ENCODE results near the gene DYNC2I2.
A peak's percentile ranks its signal among the peaks of the same experiment; 100 is the strongest.

The DYNC2I2 gene

DNA sequence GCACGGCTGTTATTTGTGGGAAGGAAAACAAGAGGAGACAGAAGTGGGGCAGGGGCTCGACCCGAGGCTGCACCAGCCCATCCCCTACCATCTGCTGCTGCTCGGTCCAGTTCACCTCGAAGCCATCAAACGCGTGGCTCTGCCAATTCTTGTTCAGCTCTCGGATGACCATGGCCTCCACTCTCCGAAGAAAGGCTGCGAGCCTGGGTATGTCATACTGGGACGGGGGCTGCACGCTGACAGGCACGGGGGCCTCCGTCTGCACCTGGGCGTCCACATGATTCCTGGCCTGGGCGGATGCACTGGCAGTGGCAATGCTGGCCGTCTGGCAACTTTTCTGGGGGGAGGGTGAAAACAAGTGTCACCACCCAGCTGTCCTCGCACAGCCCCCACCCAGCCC lies 16.0 kb downstream of the DYNC2I2 start:
- in situ Hi-C loops (cut with MboI; ENCODE audit: low pct_unique_long_range_greater_than_20kb, low sequenced_read_pairs): no loop called here
- no peak for DNase-seq

DNA sequence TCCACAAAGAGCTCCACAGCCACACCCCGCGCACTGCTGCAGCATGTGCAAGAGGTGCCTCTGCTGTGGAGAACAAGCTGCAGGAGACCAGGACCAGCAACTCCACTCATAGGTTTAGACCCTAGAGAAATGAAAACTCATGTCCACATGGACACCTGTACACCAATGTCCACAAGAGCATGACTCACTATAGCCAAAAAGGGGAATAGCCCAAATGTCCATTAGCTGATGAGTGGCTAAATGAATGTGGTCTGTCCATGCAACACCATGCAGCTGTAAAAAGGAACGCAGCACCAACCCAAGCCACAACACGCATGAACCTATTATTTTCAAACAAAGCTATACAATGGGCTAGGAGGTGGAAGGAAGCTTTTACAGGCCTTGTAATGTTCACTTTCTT lies 18.1 kb downstream of the DYNC2I2 start:
- no peak for DNase-seq
- in situ Hi-C loops (cut with MboI; ENCODE audit: low pct_unique_long_range_greater_than_20kb, low sequenced_read_pairs): no loop called here

DNA sequence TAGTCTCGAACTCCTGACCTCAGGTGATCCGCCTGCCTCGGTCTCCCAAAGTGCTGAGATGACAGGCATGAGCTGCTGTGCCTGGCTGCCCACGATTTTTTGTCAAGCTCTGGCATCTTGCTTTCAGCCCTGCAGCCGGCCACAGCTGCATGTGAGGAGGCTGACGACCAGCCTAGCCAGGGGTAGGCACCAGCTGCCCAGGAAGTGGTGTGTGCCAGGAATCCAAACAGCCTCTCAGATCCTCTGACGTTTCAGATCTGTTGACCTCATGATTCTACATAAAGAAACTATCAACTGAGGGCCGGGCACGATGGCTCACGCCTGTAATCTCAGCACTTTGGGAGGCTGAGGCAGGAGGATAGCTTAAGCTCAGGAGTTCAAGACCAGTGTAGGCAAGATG lies 19.0 kb downstream of the DYNC2I2 start:
- no peak for DNase-seq
- in situ Hi-C loops (cut with MboI; ENCODE audit: low pct_unique_long_range_greater_than_20kb, low sequenced_read_pairs): no loop called here

DNA sequence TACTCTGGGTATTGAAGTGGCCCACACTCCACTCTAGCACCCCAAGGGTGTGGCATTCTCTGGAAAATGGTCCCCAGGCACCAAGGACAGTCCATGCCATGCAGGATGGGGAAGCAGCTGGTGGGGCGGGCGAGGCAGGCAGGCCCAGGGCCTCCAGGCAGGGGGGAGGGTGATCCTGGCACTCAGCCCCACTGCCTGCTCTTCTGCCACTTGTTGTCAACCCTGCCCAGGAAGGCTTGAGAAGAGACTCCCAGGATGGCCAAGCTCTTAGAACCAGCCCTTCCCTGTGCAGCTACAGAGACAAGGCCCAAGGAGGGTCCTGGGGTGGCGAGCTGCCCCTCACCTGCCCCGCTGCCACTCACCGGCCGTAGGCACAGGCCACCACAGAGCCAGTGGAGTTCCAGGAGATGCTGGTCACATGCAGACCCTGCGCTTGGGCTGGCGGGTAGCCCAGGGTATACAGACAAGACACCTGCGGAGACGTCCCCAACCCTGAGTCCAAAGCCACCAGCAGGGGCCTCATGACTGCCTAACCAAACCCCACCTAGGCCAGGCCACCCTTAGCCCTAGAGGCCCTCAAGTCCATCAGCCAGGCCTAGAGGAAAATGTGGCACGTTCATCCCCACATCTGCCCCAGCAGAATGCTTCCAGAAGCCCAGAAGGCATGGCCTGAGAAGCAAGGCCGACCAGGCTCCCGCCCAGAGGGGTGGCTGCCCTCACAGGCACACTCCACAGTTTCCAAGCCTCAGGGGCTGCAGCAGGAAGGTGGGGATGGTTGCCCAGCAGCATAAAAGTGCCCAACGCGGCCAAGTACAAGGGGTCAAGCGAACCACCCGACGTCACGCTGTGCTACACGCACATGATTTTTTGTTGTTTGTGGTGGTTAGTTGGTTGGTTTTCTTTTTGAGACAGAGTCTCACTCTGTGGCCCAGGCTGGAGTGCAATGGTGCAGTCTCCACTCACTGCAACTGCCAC lies 19.8 kb downstream of the DYNC2I2 start:
- in situ Hi-C loops (cut with MboI; ENCODE audit: low pct_unique_long_range_greater_than_20kb, low sequenced_read_pairs): no loop called here
- DNase-seq: no peak

DNA sequence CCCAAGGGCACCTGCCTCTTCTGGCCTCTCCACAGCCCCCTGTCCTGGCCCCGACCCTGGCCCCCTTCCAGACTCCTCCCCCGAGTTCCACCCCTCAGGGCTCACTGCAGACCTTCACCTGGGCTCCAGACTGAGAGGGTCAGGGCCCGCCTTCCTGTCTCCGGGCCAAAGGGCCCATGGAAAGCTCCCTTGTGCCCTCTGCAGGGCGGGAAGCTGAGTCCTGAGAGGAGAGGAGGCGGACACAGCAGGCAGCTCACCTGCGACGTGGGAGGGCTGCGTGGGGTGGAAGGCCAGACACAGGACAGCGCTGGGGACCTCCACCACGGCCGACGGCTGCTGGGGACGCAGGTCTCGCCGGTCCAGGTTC lies 20.6 kb downstream of the DYNC2I2 start:
- in situ Hi-C loops (cut with MboI; ENCODE audit: low pct_unique_long_range_greater_than_20kb, low sequenced_read_pairs): no loop called here
- no peak for DNase-seq

DNA sequence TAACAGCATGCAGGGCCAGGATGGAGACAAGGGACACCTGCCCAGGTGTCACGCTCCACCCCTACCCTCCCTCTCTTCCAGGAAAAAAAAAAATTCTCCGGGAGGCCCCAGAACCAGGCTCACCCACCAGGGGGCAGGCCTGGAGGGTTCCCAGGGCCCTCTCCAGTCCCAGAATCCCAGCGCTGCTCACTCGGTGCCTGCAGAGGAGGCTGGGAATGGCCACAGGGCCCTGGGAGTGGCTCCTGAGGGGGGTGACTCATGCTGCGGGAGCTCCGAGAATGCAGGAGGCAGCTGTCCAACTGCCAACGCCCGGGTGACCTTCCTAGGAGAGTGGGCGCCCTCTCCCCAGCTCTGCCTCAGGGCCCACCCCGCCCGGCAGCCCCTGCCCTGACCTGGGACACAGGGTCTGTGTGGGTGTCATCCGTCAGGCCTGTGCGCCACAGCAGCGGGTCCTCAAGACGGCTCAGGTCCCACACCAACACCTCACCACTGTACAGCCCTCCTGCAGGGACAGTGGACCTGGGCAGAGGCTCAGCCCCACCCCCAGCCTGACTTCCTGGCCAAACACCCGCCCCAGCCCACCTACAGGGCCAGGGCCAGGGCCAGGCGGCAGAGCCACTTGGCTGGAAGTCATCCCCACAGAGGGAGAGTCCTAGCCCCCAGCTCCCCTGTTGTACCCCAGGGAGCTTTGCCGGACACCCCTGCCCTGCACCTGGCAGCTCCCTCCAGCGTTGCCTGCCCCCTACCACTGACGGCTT lies 21.2 kb downstream of the DYNC2I2 start:
- in situ Hi-C loops (cut with MboI; ENCODE audit: low pct_unique_long_range_greater_than_20kb, low sequenced_read_pairs): no loop called here
- peak; percentile 23 for DNase-seq

DNA sequence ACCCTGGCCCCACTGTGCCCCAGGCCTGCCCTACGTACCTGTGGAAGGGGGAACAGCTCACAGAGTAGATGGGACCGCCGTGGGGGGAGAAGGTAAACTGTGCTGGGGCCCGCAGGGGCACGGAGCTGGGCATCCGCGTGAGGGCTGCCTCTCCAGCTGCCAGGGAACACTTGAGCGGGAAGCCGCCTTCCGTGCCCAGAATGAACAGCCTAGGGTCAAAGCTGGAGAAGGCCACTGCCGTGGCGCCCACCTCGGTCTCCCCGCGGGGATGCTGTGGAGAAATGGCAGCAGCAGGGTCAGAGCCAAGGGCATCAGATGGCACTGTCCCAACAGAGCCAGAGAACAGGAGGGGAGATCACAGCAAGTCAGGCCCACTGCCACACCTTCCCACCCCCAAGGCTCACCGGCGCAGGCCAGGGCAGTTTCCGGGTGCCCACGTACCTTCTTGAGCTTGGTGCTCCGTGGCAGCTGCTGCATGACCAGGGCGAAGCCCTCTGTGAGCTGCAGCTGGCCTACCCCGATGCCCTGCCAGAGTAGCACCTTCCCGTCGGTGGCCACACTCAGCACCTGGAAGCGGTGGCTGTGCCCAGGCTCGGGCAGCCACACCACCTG lies 21.9 kb downstream of the DYNC2I2 start:
- DNase-seq: no peak

DNA sequence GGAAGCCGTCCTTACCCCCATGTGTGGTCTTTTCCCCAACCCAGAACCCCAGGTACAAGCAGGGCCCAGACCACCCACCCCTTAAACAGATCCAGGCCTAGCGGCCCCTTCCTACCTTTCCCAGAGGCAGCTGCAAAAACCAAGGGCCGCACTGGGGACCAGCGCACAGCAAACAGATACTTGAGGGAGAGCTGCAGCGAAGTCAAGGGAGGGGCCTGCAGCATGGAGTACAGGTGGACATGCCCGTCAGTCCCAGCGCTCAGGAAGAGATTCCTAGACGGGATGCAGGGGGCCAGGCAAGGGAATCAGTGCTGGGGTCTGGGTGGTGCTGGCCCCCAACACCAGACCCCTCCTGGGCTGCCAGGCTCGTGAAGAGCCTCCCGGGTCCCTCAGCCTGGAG lies 22.5 kb downstream of the DYNC2I2 start:
- DNase-seq: no peak
- in situ Hi-C loops (cut with MboI; ENCODE audit: low pct_unique_long_range_greater_than_20kb, low sequenced_read_pairs): no loop called here

More for the DNA sequence above, 21.9 kb downstream of the DYNC2I2 start:
- in situ Hi-C loops (cut with MboI; ENCODE audit: low pct_unique_long_range_greater_than_20kb, low sequenced_read_pairs): no loop called here

DNA sequence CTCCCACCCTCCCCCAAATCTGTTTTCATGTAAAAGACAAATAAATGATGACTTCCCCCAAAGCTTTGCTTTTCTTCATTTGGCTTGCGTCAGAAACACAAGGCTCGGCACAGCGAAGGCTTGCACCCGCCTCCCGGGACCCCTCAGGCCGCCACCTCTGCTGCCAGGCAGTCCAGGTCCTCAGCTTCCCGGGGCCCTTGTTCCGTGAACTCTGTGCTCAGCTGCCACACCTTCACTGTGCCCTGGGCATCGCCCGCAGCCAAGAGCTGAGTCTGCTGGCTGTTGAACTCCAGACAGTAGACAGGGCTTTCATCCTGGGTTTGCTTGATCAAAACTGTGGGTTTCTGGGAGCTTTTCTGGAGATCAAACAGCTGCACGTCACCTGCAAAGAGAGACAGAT lies 23.0 kb downstream of the DYNC2I2 start:
- in situ Hi-C loops (cut with MboI; ENCODE audit: low pct_unique_long_range_greater_than_20kb, low sequenced_read_pairs): no loop called here
- DNase-seq: no peak

DNA sequence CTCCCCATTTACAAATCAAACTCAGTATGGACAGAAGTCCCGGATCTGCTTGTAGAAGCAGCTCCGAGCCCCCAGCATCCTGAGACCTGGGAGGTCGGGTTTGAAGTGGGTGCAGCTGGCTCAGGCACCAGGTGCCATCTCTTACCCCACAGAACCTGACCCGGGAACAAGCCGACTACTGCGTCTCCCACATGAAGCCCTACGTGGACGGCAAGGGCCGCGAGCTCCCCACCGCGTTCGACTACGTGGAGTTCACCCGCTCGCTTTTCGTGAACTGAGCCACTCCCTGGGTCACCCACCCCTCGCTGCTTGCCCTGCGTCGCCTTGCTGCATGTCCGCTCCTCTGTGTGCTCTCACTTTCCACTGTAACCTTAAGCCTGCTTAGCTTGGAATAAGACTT lies 23.6 kb downstream of the DYNC2I2 start:
- in situ Hi-C loops (cut with MboI; ENCODE audit: low pct_unique_long_range_greater_than_20kb, low sequenced_read_pairs): no loop called here
- DNase-seq: no peak

DNA sequence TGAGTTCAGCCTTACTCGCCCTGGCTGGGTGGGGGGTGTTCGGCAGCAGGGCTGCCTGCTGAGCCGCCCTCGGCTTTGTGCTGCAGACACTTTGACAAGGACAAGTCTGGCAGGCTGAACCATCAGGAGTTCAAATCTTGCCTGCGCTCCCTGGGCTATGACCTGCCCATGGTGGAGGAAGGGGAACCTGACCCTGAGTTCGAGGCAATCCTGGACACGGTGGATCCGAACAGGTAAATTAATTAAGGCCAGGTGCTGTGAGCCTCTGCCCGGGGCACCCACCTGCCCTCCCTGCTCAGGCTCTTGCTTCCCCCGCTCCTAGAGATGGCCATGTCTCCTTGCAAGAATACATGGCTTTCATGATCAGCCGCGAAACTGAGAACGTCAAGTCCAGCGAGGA lies 24.2 kb downstream of the DYNC2I2 start:
- in situ Hi-C loops (cut with MboI; ENCODE audit: low pct_unique_long_range_greater_than_20kb, low sequenced_read_pairs): no loop called here
- no peak for DNase-seq

DNA sequence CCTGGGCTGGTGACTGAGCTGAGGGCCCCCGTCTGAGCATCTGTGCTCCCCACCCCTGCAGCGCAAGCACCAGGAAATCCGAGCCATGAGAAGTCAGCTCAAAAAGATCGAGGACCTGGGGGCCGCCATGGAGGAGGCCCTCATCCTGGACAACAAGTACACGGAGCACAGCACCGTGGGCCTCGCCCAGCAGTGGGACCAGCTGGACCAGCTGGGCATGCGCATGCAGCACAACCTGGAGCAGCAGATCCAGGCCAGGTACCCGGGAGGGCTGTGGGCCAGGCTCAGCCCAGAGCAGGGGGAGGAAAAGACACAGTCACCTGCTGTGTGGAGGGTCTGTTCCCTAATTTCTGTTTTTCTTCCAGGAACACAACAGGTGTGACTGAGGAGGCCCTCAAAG lies 24.6 kb downstream of the DYNC2I2 start:
- in situ Hi-C loops (cut with MboI; ENCODE audit: low pct_unique_long_range_greater_than_20kb, low sequenced_read_pairs): no loop called here
- DNase-seq: no peak

DNA sequence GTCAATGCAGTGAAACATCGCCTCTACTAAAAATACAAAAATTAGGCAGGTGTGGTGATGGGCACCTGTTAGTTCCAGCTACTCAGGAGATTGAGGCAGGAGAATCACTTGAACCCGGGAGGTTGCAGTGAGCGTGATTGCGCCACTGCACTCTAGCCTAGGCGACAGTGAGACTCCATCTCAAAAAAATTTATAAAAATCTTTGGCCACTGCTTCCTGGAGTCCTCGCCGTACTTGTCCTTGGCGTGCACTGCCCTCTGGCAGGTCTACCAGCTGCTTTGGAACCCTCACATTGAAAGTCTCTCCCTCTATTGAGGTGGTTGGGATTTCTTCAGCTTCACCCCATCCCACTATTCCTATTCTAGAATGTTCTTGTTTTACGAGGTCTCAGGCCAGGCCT lies 25.0 kb downstream of the DYNC2I2 start:
- in situ Hi-C loops (cut with MboI; ENCODE audit: low pct_unique_long_range_greater_than_20kb, low sequenced_read_pairs): no loop called here
- no peak for DNase-seq

DNA sequence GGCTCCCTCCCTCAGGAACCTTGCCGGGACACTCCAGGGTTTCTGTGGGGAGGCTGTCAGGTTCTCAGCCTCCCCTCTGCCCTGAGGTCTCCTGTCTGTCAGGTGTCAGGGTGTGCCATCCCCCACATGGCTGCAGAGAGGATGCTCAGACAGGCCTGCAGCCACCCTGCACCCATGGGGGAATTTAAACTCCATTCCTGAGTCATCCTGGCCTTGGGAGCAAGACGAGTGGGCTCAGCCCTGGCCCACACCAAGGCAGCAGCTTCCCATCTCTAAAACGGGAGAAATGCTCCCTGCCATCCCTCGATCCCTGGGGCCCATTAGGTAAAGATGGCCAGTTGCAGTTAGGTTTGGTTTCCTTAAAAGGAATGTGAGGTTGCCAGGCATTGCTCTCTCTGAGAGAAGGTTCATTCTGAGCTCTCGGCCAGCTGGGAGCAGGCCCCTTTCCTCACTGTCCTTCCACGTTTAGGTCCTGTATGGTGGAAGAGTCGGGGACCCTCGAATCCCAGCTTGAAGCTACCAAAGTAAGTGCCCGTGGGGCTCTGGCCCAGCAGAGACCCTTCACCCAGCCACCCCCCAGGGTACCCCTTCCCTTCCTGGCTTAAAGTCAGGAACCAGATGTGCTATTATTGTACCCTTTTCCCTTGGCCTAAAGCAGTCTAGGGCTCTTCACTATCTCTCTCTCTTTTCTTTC lies 26.6 kb downstream of the DYNC2I2 start:
- in situ Hi-C loops (cut with MboI; ENCODE audit: low pct_unique_long_range_greater_than_20kb, low sequenced_read_pairs): no loop called here
- DNase-seq: no peak

DNA sequence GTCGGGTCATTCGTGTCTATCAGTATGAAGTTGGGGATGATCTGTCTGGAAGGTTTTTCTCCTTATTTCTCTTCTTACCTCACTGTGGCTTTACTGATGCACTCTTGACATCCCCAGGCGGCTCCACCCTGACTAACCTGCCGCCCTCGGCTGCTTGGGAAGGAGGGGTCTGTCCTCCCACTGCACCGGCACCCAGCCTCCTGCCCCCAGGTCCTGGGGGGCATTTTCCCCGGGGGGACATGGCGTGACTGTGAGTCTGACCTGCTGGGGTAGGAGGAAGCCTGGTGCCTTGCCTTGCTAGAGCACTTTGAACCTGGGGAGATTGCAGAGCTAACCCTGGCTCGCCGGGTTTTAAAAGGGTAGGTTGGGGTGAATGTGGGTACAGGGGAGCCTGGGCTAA lies 27.5 kb downstream of the DYNC2I2 start:
- DNase-seq: no peak
- in situ Hi-C loops (cut with MboI; ENCODE audit: low pct_unique_long_range_greater_than_20kb, low sequenced_read_pairs): no loop called here

DNA sequence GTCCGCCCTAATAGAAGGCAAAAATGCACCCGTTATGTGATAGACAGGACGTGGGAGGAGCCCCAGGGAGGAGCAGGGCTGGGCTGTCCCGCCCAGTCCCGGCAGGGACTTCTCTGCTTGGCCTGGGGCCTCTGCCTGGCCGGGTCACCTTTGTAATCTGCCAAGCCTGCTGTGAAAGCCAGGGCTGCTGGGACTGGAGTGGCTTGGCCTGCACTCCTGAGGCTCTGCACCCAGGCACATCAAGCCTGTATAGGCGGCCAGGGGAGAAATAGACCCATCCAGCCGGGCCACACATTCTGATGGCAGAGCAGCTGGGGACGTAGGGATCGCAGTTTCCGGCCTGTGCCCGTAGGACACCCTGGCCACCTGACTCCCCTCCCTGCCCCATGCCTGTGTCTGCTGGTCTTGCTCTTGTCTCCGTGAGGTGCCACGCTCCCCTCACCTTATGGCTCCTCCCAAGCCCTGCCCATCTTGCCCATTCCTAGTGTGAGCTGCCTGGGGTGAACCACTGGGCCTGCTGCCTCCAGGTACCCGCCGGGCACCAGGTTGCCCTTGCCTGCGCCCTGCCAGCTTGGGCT lies 28.1 kb downstream of the DYNC2I2 start:
- no peak for DNase-seq
- in situ Hi-C loops (cut with MboI; ENCODE audit: low pct_unique_long_range_greater_than_20kb, low sequenced_read_pairs): no loop called here

DNA sequence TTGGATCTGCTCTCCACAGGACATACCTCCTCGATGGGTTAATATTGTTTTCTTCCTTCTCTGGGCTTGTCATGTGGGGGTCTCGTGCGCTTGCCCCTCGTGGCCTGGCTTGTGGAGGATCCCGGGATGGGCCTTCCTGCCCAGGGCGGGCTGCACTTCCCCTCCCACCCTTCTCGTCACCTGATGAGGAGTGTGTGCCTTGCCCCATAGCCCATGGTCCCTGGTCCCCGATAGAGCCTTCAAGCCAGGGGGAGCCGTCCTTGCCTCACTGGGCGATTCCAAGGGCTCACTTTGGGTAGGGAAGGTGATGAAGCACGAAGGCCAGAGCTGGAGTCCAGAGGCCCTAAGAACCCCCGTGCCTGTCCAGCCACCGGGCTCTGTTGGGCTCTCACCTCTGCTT lies 28.7 kb downstream of the DYNC2I2 start:
- no peak for DNase-seq
- in situ Hi-C loops (cut with MboI; ENCODE audit: low pct_unique_long_range_greater_than_20kb, low sequenced_read_pairs): no loop called here

DNA sequence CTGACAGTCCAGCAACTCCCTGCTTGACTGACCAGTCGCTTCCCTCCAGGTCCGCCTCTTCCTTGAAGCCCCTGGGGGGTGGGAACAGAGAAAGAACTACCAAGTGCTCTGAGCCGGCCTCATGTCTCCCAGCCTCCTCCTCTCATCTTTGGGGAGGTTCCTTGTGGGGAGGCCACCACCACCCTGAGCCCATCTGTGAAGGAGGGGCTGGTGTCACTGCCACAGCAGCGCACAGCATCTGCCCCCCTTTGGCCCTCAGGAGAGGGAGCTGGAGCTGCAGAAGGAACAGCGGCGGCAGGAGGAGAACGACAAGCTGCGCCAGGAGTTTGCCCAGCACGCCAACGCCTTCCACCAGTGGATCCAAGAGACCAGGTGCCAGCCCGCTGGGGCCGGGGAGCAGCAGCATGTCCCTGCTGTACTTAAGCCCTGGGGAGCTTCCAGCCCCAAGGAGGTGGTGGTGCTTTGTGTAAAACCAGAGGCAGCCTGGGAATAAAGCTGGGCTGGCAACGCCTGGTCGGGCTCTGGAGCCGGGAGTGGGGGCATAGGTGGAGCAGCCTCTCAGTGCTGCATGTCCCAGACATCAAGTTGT lies 29.4 kb downstream of the DYNC2I2 start:
- in situ Hi-C loops (cut with MboI; ENCODE audit: low pct_unique_long_range_greater_than_20kb, low sequenced_read_pairs): no loop called here
- no peak for DNase-seq

DNA sequence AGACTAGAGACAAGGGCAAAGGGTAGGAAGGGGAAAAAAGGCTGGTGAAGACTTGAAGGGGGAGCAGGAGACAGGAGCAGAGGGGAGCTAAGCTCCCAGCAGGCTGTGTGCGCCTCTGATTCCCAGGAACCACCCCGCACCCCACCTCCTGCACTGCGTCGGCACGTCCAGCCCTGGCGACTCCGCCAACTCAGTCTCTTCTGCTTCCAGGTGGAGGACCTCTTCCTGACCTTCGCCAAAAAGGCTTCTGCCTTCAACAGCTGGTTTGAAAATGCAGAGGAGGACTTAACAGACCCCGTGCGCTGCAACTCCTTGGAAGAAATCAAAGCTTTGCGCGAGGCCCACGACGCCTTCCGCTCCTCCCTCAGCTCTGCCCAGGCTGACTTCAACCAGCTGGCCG lies 30.5 kb downstream of the DYNC2I2 start:
- DNase-seq: no peak

More for the DNA sequence above, 30.5 kb downstream of the DYNC2I2 start:
- in situ Hi-C loops (cut with MboI; ENCODE audit: low pct_unique_long_range_greater_than_20kb, low sequenced_read_pairs): no loop called here
